ENCODE results near the gene BCAN. TPM values are rescaled to one million over a fixed set of nuclear protein-coding genes. Genes with fewer than 3 reads are reported as not detected.
A peak's percentile ranks its signal among the peaks of the same experiment; 100 is the strongest.

BCAN gene
- total RNA-seq, 2 donors from 2014 or later, result not detected

GRCh38 chr1:156696755-156697154 lies 54.8 kb downstream of the BCAN start:
- ATAC-seq (replicated peaks), result no peak
- Mint-ChIP-seq H3K27ac (no peak overlapping the region), H3K4me3 (no peak overlapping the region), H3K9me3 (no peaks in the 10 kb centered on the region), H3K27me3 (peaks cover 54% of the 10 kb centered on the region), H3K4me1 (peaks cover 6% of the 10 kb centered on the region), H3K36me3 (ENCODE audit: low read depth) (no peaks in the 10 kb centered on the region)

GRCh38 chr1:156697481-156697880 lies 55.6 kb downstream of the BCAN start:
- no peaks in the 10 kb centered on the region for H3K9me3 Mint-ChIP-seq
- peaks cover 6% of the 10 kb centered on the region for H3K4me1 Mint-ChIP-seq
- peaks cover 46% of the 10 kb centered on the region for H3K27me3 Mint-ChIP-seq
- H3K36me3 Mint-ChIP-seq (ENCODE audit: low read depth), result no peaks in the 10 kb centered on the region
- H3K4me3 Mint-ChIP-seq, result no peak overlapping the region
- no peak overlapping the region for H3K27ac Mint-ChIP-seq
- no peak for ATAC-seq (replicated peaks)

- no peaks in the 10 kb centered on the region for H3K9me3 Mint-ChIP-seq
- H3K4me1 Mint-ChIP-seq, result no peaks in the 10 kb centered on the region
- ATAC-seq (replicated peaks), result no peak
- no peaks in the 10 kb centered on the region for H3K36me3 Mint-ChIP-seq (ENCODE audit: low read depth)
- peaks cover 41% of the 10 kb centered on the region for H3K27me3 Mint-ChIP-seq
- no peak overlapping the region for H3K4me3 Mint-ChIP-seq
- no peak overlapping the region for H3K27ac Mint-ChIP-seq
Measured at GRCh38 chr1:156698995-156699394, 57.1 kb downstream of the BCAN start.

GRCh38 chr1:156700736-156701531 lies 59.0 kb downstream of the BCAN start:
- ATAC-seq (replicated peaks), result no peak

GRCh38 chr1:156703336-156703735 lies 61.4 kb downstream of the BCAN start:
- Mint-ChIP-seq H3K27ac (no peak overlapping the region), H3K4me3 (no peak overlapping the region), H3K27me3 (peaks cover 26% of the 10 kb centered on the region), H3K36me3 (ENCODE audit: low read depth) (no peaks in the 10 kb centered on the region), H3K9me3 (no peaks in the 10 kb centered on the region), H3K4me1 (peaks cover 11% of the 10 kb centered on the region)
- ATAC-seq (replicated peaks), result no peak

More at GRCh38 chr1:156700736-156701531, 59.0 kb downstream of the BCAN start:
- peaks cover 41% of the 10 kb centered on the region for H3K27me3 Mint-ChIP-seq
- H3K27ac Mint-ChIP-seq, result no peak overlapping the region
- H3K9me3 Mint-ChIP-seq, result no peaks in the 10 kb centered on the region
- H3K36me3 Mint-ChIP-seq (ENCODE audit: low read depth), result no peaks in the 10 kb centered on the region
- no peak overlapping the region for H3K4me3 Mint-ChIP-seq
- H3K4me1 Mint-ChIP-seq, result peaks cover 8% of the 10 kb centered on the region

GRCh38 chr1:156703741-156704140 lies 61.8 kb downstream of the BCAN start:
- Mint-ChIP-seq H3K27me3 (peaks cover 24% of the 10 kb centered on the region), H3K4me1 (peaks cover 11% of the 10 kb centered on the region), H3K4me3 (peak overlapping the region; percentile 85), H3K9me3 (no peaks in the 10 kb centered on the region), H3K36me3 (ENCODE audit: low read depth) (no peaks in the 10 kb centered on the region), H3K27ac (no peak overlapping the region)
- no peak for ATAC-seq (replicated peaks)

- Mint-ChIP-seq H3K9me3 (no peaks in the 10 kb centered on the region), H3K4me3 (peak overlapping the region; percentile 85), H3K27ac (no peak overlapping the region)
Measured at GRCh38 chr1:156704166-156704711, 62.3 kb downstream of the BCAN start.

GRCh38 chr1:156704930-156705320 lies 63.0 kb downstream of the BCAN start:
- Mint-ChIP-seq H3K9me3 (no peaks in the 10 kb centered on the region), H3K27me3 (peaks cover 16% of the 10 kb centered on the region)
- peak; percentile 72 for ATAC-seq (replicated peaks)

More at GRCh38 chr1:156704166-156704711, 62.3 kb downstream of the BCAN start:
- peaks cover 11% of the 10 kb centered on the region for H3K4me1 Mint-ChIP-seq
- peaks cover 21% of the 10 kb centered on the region for H3K27me3 Mint-ChIP-seq
- no peak for ATAC-seq (replicated peaks)
- no peaks in the 10 kb centered on the region for H3K36me3 Mint-ChIP-seq (ENCODE audit: low read depth)

GRCh38 chr1:156705321-156705917 lies 63.5 kb downstream of the BCAN start, which contains the start of gene CRABP2:
TSS of gene CRABP2 (minus strand) at chr1:156705583. CDS start at chr1:156705446, 137 bp downstream.
- Mint-ChIP-seq H3K27me3 (peaks cover 16% of the 10 kb centered on the region), H3K9me3 (no peaks in the 10 kb centered on the region), H3K36me3 (ENCODE audit: low read depth) (no peaks in the 10 kb centered on the region), H3K4me3 (peak within 1 kb of the TSS; percentile 85), H3K27ac (peak within 1 kb of the TSS; percentile 89), H3K4me1 (peaks cover 11% of the 10 kb centered on the region)
- ATAC-seq (replicated peaks), result peak; percentile 48

More at GRCh38 chr1:156704930-156705320, 63.0 kb downstream of the BCAN start:
- Mint-ChIP-seq H3K36me3 (ENCODE audit: low read depth) (no peaks in the 10 kb centered on the region), H3K27ac (peak overlapping the region; percentile 89), H3K4me1 (peaks cover 11% of the 10 kb centered on the region), H3K4me3 (peak overlapping the region; percentile 85)

- Mint-ChIP-seq H3K4me1 (peaks cover 11% of the 10 kb centered on the region), H3K27ac (peak overlapping the region; percentile 89), H3K9me3 (no peaks in the 10 kb centered on the region), H3K4me3 (peak overlapping the region; percentile 85), H3K36me3 (ENCODE audit: low read depth) (no peaks in the 10 kb centered on the region), H3K27me3 (peaks cover 16% of the 10 kb centered on the region)
- ATAC-seq (replicated peaks), result peak; percentile 78
Measured at GRCh38 chr1:156705918-156706656, 64.2 kb downstream of the BCAN start.

- peak overlapping the region; percentile 85 for H3K4me3 Mint-ChIP-seq
- H3K4me1 Mint-ChIP-seq, result peaks cover 11% of the 10 kb centered on the region
- H3K27me3 Mint-ChIP-seq, result peaks cover 12% of the 10 kb centered on the region
- H3K9me3 Mint-ChIP-seq, result no peaks in the 10 kb centered on the region
- no peak for ATAC-seq (replicated peaks)
- no peaks in the 10 kb centered on the region for H3K36me3 Mint-ChIP-seq (ENCODE audit: low read depth)
- peak overlapping the region; percentile 89 for H3K27ac Mint-ChIP-seq
Measured at GRCh38 chr1:156706657-156707416, 64.9 kb downstream of the BCAN start.

- no peaks in the 10 kb centered on the region for H3K36me3 Mint-ChIP-seq (ENCODE audit: low read depth)
Measured at GRCh38 chr1:156707417-156708217, 65.7 kb downstream of the BCAN start.

GRCh38 chr1:156708218-156708661 lies 66.3 kb downstream of the BCAN start:
- H3K36me3 Mint-ChIP-seq (ENCODE audit: low read depth), result no peaks in the 10 kb centered on the region
- H3K4me3 Mint-ChIP-seq, result no peak overlapping the region
- no peak overlapping the region for H3K27ac Mint-ChIP-seq
- H3K27me3 Mint-ChIP-seq, result peaks cover 9% of the 10 kb centered on the region
- no peak for ATAC-seq (replicated peaks)
- H3K4me1 Mint-ChIP-seq, result peaks cover 11% of the 10 kb centered on the region
- no peaks in the 10 kb centered on the region for H3K9me3 Mint-ChIP-seq

More at GRCh38 chr1:156707417-156708217, 65.7 kb downstream of the BCAN start:
- Mint-ChIP-seq H3K4me3 (peak overlapping the region; percentile 85), H3K9me3 (no peaks in the 10 kb centered on the region), H3K27ac (peak overlapping the region; percentile 42), H3K27me3 (peaks cover 12% of the 10 kb centered on the region), H3K4me1 (peaks cover 11% of the 10 kb centered on the region)
- no peak for ATAC-seq (replicated peaks)
